RWPE1 (cell line): Measurements from ENCODE around the gene LMTK3.

Experiments used
- CTCF ChIA-PET: fragments of 350-600 bp; sonication (Branson Sonifier 250); formaldehyde crosslinking; extraction: SDS; loops from one replicate; lab custom pipeline; 2021; lab: Yijun Ruan, JAX
- POLR2A ChIA-PET: fragments of 400-600 bp; formaldehyde crosslinking; extraction: SDS; loops from one replicate; lab custom pipeline; 2020; ENCODE audit warnings: antibody characterized with exemption; ENCODE audit not compliant: low non-redundant PET; lab: Yijun Ruan, JAX
- DNase-seq: peaks from one replicate; pipeline ENCODE4 v3.0.0; 2012; ENCODE audit warnings: low spot score
- H3K27ac ChIP-seq: fragments of 450-650 bp; 2 replicates; pipeline ENCODE4 v1.5.1; 2017
- CTCF ChIP-seq: fragments of 450-650 bp; conservative IDR thresholded peaks from 2 replicates; pipeline ENCODE4 v1.5.1; 2017; ENCODE audit warnings: low read depth, mild to moderate bottlenecking

LMTK3 gene

GRCh38 chr19:48451624-48452023 lies 60.0 kb downstream of the LMTK3 start:
- CTCF ChIA-PET = interaction anchor here (0.7 kb wide), 1 partner anchor 105 kb away, joined by 3 read pairs; no protein-coding TSS in a partner anchor
- peak overlapping the region; percentile 25 for H3K27ac ChIP-seq
- TF ChIP-seq CTCF = no peak
- POLR2A ChIA-PET = no interaction called here
- DNase-seq = no peak

- DNase-seq = no peak
- POLR2A ChIA-PET = no interaction called here
- no peak overlapping the region for H3K27ac ChIP-seq
- CTCF ChIA-PET = interaction anchor here (0.7 kb wide), 1 partner anchor 106 kb away, joined by 3 read pairs; no protein-coding TSS in a partner anchor
- TF ChIP-seq CTCF = no peak
Observed at GRCh38 chr19:48450863-48451262, 60.8 kb downstream of the LMTK3 start.

- TF ChIP-seq CTCF = no peak
- no peak for DNase-seq
- ChIA-PET POLR2A (no interaction called here), CTCF (interaction anchor here (0.6 kb wide), 1 partner anchor 39 kb away, joined by 5 read pairs; no protein-coding TSS in a partner anchor)
- H3K27ac ChIP-seq = no peak overlapping the region
Observed at GRCh38 chr19:48450441-48450840, 61.2 kb downstream of the LMTK3 start.

GRCh38 chr19:48448563-48448962 lies 63.1 kb downstream of the LMTK3 start:
- POLR2A ChIA-PET = no interaction called here
- no peak overlapping the region for H3K27ac ChIP-seq

DNA sequence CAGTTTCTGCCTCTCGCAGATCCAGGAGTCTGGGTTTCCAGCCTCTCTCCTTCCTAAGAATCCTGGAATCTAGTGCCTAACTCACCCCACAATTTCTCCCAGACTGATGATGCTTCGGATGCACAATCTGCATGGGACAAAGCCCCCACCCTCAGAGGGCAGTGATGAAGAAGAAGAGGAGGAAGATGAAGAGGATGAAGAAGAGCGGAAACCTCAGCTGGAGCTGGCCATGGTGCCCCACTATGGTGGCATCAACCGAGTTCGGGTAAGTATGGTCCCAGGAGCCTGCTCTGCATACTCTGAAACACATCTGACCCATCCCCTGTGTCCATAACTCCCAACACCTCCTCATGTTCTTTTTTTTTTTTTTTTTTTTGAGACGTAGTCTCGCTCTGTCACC lies 65.1 kb downstream of the LMTK3 start:
- ChIA-PET CTCF (interaction anchor here (0.7 kb wide), 1 partner anchor 495 kb away, joined by 3 read pairs; no protein-coding TSS in a partner anchor), POLR2A (no interaction called here)
- H3K27ac ChIP-seq = peak overlapping the region; percentile 90
- no peak for TF ChIP-seq CTCF
- no peak for DNase-seq

More at GRCh38 chr19:48448563-48448962, 63.1 kb downstream of the LMTK3 start:
- CTCF ChIA-PET = no interaction called here
- DNase-seq = no peak
- no peak for TF ChIP-seq CTCF

DNA sequence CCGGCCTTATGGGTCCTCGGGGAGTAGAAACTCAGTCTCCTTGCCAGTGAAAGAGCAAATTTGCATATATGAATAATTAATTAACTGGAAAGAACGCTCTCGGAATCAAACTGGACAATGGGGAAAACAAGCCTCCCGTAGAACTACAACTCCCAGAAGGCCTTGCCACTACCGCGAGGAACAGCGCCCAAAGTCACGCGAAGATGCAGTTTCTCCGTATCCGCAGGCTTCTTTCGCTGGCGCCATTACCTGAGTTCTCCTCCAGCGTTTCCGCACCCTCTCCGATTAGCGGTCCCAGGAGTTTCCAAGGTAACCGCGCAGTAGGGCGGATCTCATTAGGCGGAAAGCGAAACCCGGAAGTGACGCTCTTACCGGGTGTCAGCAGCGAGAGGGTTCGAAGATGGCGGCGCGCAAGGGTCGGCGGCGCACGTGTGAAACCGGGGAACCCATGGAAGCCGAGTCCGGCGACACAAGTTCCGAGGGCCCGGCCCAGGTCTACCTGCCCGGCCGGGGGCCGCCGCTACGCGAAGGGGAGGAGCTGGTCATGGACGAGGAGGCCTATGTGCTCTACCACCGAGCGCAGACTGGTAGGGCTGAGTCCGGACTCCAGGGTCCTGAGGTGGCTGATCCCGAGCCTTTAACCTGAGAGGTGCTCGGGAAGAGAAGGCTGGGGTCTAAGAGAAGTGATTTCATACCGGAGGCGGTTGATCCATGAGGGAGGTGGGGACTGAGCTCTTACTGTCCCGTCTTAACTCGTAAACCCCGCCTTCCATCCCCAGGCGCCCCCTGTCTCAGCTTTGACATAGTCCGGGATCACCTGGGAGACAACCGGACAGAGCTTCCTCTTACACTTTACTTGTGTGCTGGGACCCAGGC lies 65.8 kb downstream of the LMTK3 start, which contains the start of gene GRWD1:
GRWD1 (plus strand) TSS at position 378 of the 876 bp plus-strand sequence; CDS start at position 401, 23 bp downstream.
- ChIA-PET POLR2A (interaction anchor here (0.6 to 1.0 kb wide), 3 partner anchors 42 to 173 kb away, joined by 3 to 4 read pairs (median 3); partner anchors contain the start of genes RPL18 and SPHK2), CTCF (interaction anchor here (0.6 to 1.7 kb wide), 7 partner anchors 13 to 496 kb away, joined by 3 to 4 read pairs (median 3); partner anchors contain the start of gene KDELR1)
- TF ChIP-seq CTCF = 0 out of 2 replicates have a peak, but pooled peaks have one; percentile 29
- peak within 1 kb of the TSS; percentile 90 for H3K27ac ChIP-seq
- DNase-seq = peak; percentile 97
